ENCODE measurements around the gene LCP1.

Gene LCP1

DNA sequence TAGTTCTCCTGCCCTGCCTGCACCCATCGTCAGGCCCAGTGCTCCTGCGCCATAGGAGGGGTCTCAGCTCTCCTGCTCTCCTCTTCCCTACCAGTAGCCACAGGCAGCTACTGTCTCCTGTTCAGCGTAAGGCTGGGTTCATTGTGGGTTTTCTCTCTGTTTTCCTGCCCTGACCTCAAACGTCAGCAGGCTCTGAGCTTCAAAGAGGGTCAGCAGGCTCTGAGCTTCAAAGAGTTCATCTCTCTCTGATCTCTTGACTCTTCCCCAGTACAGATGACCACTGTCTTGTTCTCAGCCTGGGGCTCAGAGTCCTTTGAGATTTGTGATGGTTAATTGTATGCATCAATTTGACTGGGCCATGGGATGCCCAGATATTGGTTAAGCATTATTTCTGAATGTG, 72.5 kb downstream of the LCP1 start:
- in situ Hi-C loops (cut with HindIII; ENCODE audit: low sequenced_read_pairs), result no loop called here
- H3K4me3 ChIP-seq (ENCODE audit: low read depth, low read length), result no peak overlapping the region
- TF ChIP-seq CTCF (IDR thresholded peaks at IDR 0.05; ENCODE audit: low read depth, low read length, missing control alignments), result no peak
- no peak for DNase-seq (ENCODE audit: low read depth)

- TF ChIP-seq CTCF (IDR thresholded peaks at IDR 0.05; ENCODE audit: low read depth, low read length, missing control alignments), result no peak
- H3K4me3 ChIP-seq (ENCODE audit: low read depth, low read length), result no peak overlapping the region
- DNase-seq (ENCODE audit: low read depth), result no peak
- in situ Hi-C loops (cut with HindIII; ENCODE audit: low sequenced_read_pairs), result no loop called here
These were observed 75.1 kb downstream of the LCP1 start for GRCh38 chr13:46106839-46107371.

- TF ChIP-seq CTCF (IDR thresholded peaks at IDR 0.05; ENCODE audit: low read depth, low read length, missing control alignments), result no peak
- in situ Hi-C loops (cut with HindIII; ENCODE audit: low sequenced_read_pairs), result no loop called here
- H3K4me3 ChIP-seq (ENCODE audit: low read depth, low read length), result no peak within 1 kb of the TSS
- DNase-seq (ENCODE audit: low read depth), result no peak
These were observed 77.1 kb downstream of the LCP1 start, which contains the start of gene CPB2 for GRCh38 chr13:46104868-46105267. Gene CPB2, minus strand, starts transcription at chr13:46105033. Its CDS starts 24 bp downstream, at chr13:46105009.

DNA sequence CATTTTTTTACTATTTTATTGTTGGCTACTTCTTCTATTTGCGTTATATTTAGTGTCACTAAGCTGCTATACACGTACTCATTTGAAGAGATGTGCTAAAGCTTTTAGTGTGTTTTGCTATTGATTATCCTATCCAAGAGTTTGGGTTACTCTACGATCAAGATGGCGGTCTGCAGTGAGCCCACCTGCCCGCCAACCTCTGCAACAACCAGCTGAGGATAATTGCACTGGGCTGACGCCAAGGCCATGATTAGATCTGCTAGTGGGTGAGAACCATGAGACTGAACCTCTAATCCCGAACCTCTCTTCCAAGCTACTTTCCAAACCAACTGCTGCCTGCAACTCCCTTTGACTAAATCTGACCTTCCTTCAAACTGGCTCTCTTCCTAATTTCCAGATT, 78.9 kb downstream of the LCP1 start:
- in situ Hi-C loops (cut with HindIII; ENCODE audit: low sequenced_read_pairs), result no loop called here

GRCh38 chr13:46102255-46102605, 79.7 kb downstream of the LCP1 start:
- in situ Hi-C loops (cut with HindIII; ENCODE audit: low sequenced_read_pairs), result no loop called here
- no peak for DNase-seq (ENCODE audit: low read depth)
- TF ChIP-seq CTCF (IDR thresholded peaks at IDR 0.05; ENCODE audit: low read depth, low read length, missing control alignments), result no peak
- H3K4me3 ChIP-seq (ENCODE audit: low read depth, low read length), result no peak overlapping the region

More for the DNA sequence above, 78.9 kb downstream of the LCP1 start:
- TF ChIP-seq CTCF (IDR thresholded peaks at IDR 0.05; ENCODE audit: low read depth, low read length, missing control alignments), result no peak
- DNase-seq (ENCODE audit: low read depth), result no peak
- no peak overlapping the region for H3K4me3 ChIP-seq (ENCODE audit: low read depth, low read length)

- in situ Hi-C loops (cut with HindIII; ENCODE audit: low sequenced_read_pairs), result no loop called here
- TF ChIP-seq CTCF (IDR thresholded peaks at IDR 0.05; ENCODE audit: low read depth, low read length, missing control alignments), result no peak
- DNase-seq (ENCODE audit: low read depth), result no peak
- no peak overlapping the region for H3K4me3 ChIP-seq (ENCODE audit: low read depth, low read length)
These were observed 80.3 kb downstream of the LCP1 start for GRCh38 chr13:46101484-46102254.

All from astrocyte of the cerebellum (primary cell).